ENCODE results near the gene RNF225. TPM values are rescaled to one million over a fixed set of nuclear protein-coding genes. Genes with fewer than 3 reads are reported as not detected.

Gene RNF225
- total RNA-seq, 4 donors from 2014 or later, result not detected

DNA sequence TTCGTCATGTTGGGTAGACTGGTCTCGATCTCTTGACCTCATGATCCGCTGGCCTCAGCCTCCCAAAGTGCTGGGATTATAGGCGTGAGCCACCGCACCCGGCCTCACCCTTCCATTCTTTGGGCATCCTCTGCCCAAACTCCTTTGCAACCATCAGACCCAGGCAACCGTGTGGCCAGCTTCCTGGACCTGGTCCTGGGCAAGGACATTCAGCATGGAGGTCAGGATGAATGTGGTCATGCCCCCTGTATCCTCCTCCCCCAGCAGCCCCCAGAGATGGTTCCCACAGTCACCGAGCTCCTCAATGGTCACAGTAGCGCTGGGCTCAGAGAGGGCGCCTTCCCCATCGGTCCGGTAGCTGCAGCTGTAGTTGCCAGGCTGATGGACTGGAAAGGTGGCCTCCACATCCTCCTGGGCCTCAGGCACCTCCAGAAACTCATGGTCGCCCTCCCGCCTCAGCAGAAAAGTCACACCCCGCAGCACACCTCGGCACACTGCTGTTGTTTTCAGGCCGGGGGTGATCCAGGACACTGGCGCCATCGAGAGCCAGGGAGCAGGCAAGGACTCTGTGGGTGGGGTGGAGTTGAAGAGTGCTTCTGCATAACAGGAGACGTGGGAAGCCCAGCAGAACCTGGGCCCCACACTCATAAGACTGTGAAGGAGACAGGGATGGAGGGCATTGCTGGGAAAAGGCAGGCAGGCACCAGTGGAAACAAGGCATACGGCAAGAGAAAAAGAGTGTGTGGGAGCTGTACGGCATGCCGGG lies 43.3 kb upstream of the RNF225 start:
- TF ChIP-seq, protein P1, sequence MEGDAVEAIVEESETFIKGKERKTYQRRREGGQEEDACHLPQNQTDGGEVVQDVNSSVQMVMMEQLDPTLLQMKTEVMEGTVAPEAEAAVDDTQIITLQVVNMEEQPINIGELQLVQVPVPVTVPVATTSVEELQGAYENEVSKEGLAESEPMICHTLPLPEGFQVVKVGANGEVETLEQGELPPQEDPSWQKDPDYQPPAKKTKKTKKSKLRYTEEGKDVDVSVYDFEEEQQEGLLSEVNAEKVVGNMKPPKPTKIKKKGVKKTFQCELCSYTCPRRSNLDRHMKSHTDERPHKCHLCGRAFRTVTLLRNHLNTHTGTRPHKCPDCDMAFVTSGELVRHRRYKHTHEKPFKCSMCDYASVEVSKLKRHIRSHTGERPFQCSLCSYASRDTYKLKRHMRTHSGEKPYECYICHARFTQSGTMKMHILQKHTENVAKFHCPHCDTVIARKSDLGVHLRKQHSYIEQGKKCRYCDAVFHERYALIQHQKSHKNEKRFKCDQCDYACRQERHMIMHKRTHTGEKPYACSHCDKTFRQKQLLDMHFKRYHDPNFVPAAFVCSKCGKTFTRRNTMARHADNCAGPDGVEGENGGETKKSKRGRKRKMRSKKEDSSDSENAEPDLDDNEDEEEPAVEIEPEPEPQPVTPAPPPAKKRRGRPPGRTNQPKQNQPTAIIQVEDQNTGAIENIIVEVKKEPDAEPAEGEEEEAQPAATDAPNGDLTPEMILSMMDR (IDR thresholded peaks at IDR 0.05; ENCODE audit: low read depth), result no peak

DNA sequence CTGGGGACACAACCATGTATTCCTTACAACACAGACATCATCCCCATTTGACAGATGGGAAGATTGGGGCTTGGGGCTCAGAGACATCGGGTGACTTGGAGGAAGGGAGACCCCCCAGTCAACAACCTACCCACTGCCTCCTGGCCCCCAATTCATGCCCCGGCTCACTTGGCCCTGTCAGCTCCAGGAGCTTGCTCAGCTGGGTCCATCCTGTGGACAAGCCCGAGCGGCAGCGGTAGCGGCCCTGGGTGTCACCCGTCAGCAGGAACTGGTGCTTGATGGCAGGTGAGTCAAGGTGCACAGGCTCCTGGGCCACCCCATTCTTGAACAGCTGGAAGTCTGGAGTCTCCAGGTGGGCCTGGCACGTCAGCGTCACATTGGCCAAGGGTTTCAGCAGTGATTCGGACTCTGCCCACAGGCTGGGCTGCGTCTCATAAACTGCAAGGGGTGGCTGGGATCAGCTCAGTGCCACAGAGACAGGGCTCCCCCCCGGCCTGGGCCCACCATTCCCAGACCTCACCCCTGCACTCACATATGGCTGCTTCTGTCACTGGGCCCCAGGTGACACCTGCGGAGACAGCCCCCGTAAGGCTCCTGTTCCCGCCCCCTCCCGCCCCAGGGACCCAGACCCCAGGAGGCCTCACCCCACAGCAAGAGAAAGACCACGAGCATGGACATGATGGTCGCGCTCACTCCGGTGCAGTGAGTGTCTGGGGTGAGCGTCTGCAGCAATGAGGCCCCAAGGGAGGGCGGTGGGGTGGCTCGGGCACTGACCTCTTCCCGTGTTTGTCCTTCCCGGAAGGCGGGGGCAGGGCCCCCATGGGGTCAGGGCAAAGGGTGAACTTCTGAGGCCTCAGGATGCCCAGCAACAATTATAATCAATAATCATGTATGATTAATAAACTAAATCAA lies 42.4 kb upstream of the RNF225 start, which contains the start of gene A1BG:
A1BG (minus strand) TSS at position 733 of the 912 bp plus-strand sequence; CDS start at position 678, 55 bp downstream.
- TF ChIP-seq, protein P1 (IDR thresholded peaks at IDR 0.05; ENCODE audit: low read depth), result no peak

DNA sequence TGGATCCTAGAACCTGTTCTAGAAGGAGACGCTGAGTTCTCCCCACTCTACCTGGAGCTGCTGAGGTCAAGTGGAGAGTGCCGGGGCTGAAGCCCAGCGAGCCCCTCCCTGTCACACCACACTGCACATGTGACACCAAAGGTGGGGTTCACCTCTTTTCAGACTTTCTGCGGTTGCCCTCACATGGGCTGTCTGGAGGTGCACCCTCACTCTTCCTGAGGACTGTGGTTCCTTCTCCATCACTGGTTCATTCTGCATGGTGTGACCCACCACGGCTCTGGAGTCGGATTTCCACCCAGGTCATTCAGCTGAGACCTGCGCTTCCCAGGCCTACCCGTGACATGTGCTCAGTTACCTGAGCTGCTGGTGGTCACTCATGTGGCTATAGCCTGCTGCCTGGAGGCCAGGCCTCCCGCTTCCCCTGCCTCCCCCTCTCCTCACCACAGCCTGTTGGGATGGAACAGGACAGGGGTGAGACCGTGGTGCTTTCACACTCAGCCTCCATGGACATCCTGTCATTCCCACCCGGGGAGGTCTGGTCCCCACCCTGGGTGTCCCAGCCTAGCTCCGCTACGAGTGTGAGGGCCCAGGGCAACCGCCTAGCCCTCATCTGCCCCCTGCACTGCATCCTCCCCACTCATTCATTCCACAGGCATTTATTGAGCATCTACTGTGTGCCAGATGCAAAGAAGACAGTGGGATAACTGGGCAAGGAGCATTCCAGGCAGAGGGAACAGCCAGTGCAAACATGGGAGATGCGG lies 41.6 kb upstream of the RNF225 start:
- TF ChIP-seq, protein P1 (IDR thresholded peaks at IDR 0.05; ENCODE audit: low read depth), result no peak

DNA sequence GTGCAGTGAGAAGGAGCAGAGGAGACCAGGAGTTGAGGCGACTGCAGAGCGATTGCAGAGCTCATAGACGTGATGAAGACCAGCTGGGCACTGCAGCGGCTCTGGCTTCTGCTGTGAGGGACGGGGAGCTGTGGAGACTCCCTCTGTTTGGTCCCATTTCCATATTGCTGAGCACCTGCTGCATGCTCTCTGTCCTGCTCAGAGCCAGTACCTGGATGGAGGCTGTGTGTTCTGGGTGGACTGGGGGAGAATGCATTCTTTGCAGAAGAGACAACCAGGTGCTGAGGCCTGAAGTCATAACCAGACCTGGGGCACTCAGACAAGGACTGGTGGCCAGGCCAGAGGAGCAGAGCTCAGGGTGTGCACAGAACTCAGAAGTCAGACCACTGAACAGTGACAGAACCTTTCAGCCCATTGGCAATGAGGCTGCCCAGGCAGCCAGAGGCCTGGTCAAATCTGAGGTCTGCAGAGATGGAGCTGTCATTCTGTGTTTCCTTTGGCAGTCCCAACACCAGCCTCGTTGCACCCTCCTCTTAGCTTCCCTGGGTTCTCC lies 40.9 kb upstream of the RNF225 start:
- TF ChIP-seq, protein P1 (IDR thresholded peaks at IDR 0.05; ENCODE audit: low read depth), result no peak

DNA sequence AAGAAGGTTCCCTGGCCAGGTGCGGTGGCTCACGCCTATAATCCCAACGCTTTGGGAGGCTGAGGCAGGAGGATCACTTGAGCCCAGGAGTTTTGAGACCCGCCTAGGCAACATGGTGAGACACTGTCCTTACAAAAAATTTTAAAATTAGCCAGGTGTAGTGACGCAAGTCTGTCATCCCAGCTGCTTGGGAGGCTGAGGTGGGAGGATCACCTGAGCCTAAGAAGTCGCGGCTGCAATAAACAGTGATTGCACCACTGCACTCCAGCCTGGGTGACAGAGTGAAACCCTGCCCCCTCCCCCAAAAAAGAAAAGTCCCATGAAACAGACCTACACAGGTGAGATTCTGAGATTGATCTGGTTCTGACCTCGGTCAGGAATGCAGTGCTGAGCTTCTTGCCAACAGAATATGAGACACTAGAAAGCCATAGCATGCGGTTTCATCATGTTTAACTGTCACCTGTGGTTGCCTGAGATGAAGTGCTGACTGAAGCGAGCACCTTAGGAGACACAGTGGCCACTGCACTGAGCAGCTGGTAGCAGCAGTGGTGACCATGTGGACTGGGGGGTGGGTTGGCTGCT lies 40.1 kb upstream of the RNF225 start:
- TF ChIP-seq, protein P1 (IDR thresholded peaks at IDR 0.05; ENCODE audit: low read depth), result no peak

DNA sequence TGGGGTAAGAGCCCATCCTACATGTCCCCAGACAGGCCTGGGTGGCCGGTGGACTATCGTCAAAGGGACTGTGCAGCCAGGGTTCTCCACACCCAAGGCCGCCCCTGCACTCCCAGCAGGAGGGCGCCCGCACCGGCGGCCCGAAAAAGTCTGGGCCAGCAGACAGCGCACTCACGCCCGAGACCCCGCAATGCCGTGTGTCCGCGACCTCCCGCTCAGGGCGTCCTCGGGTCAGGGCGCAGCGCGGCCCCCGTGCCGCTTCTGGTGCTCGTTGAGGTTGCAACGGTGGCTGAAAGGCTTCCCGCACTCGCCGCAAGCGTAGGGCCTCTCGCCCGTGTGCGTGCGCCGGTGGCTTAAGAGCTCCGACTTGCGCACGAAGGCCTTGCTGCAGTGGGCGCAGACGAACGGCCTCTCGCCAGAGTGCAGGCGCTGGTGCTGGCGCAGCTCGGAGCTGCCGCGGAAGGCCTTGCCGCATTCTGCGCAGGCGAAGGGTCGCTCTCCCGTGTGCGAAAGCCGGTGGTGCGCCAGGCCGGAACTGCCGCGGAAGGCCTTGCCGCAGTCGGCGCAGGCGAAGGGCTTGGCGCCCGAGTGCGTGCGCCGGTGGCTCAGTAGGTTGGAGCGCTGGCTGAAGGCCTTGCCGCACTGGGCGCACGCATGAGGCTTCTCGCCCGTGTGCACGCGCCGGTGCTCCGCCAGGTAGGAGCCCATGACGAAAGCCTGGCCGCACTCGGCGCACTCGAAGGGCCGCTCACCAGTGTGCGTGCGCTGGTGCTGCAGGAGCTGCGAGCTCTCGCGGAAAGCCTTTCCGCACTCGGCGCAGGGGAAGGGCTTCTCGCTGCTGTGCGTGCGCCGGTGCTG lies 39.3 kb upstream of the RNF225 start:
- TF ChIP-seq, protein P1 (IDR thresholded peaks at IDR 0.05; ENCODE audit: low read depth), result no peak
